Keratinocyte (primary cell): ENCODE results near the gene MRPL27. TPM values are rescaled to one million over a fixed set of nuclear protein-coding genes. Genes with fewer than 3 reads are reported as not detected.

Experiments used
- DNase-seq: peaks from one replicate; pipeline ENCODE4 v3.0.0-alpha.2; 2011; ENCODE audit warnings: low read depth, missing footprints, low spot score
- FAIRE-seq: peaks from 2 replicates; lab custom pipeline; 2011; peaks lifted over from hg19 to GRCh38; lab: Jason Lieb, UNC
- H2AFZ ChIP-seq: 2 replicates; pipeline ENCODE4 v1.6.0; 2012; ENCODE audit warnings: low read length, control low read depth, inconsistent platforms; ENCODE audit not compliant: control insufficient read depth
- H3K27ac ChIP-seq: 2 replicates; pipeline ENCODE4 v1.5.1; 2011; ENCODE audit warnings: low read length; ENCODE audit not compliant: control insufficient read depth, insufficient read depth
- H3K27me3 ChIP-seq: 3 replicates; pipeline ENCODE4 v1.6.0; 2011; ENCODE audit warnings: low read length; ENCODE audit not compliant: control insufficient read depth, insufficient read depth; ENCODE audit errors: extremely low read depth
- H3K36me3 ChIP-seq, 2 experiments: 2 replicates in 1 of 2; 3 replicates in 1 of 2; pipeline ENCODE4 v1.5.1; 2011; ENCODE audit warnings: low read length in 2 of 2, mild to moderate bottlenecking in 1 of 2; ENCODE audit not compliant: control insufficient read depth in 2 of 2, insufficient read depth in 2 of 2; ENCODE audit errors: extremely low read depth in 1 of 2
- H3K4me1 ChIP-seq: 3 replicates; pipeline ENCODE4 v1.5.1; 2011; ENCODE audit warnings: low read length; ENCODE audit not compliant: control insufficient read depth, insufficient read depth; ENCODE audit errors: extremely low read depth
- H3K4me2 ChIP-seq: 3 replicates; pipeline ENCODE4 v1.6.0; 2011; ENCODE audit warnings: low read depth, low read length; ENCODE audit not compliant: control insufficient read depth, insufficient read depth; ENCODE audit errors: extremely low read depth
- H3K4me3 ChIP-seq, 3 experiments: fragments of 200-600 bp in 1 of 3; sonication (generic) in 1 of 3; 2 replicates in 2 of 3; 3 replicates in 1 of 3; pipeline ENCODE4 v1.5.1; 2011 to 2016; ENCODE audit warnings: low read length in 3 of 3, mild to moderate bottlenecking in 3 of 3, control low read depth in 2 of 3, inconsistent platforms in 1 of 3, low read depth in 1 of 3, mixed read lengths in 1 of 3, mixed run types in 1 of 3, moderate library complexity in 1 of 3; ENCODE audit not compliant: control insufficient read depth in 2 of 3, insufficient read depth in 2 of 3; ENCODE audit errors: extremely low read depth in 1 of 3
- H3K79me2 ChIP-seq: 2 replicates; pipeline ENCODE4 v1.6.0; 2012; ENCODE audit warnings: low read length; ENCODE audit not compliant: control insufficient read depth, insufficient read depth
- H3K9ac ChIP-seq: 3 replicates; pipeline ENCODE4 v1.6.0; 2011; ENCODE audit warnings: low read length; ENCODE audit not compliant: control insufficient read depth, insufficient read depth; ENCODE audit errors: extremely low read depth
- H3K9me1 ChIP-seq: 3 replicates; pipeline ENCODE4 v1.6.0; 2011; ENCODE audit warnings: low read length; ENCODE audit not compliant: control insufficient read depth, insufficient read depth; ENCODE audit errors: extremely low read depth
- H3K9me3 ChIP-seq: 2 replicates; pipeline ENCODE4 v1.5.1; 2012; ENCODE audit warnings: low read depth, low read length; ENCODE audit not compliant: control insufficient read depth
- H4K20me1 ChIP-seq: 3 replicates; pipeline ENCODE4 v1.6.0; 2011; ENCODE audit warnings: low read length; ENCODE audit not compliant: control insufficient read depth, insufficient read depth; ENCODE audit errors: extremely low read depth
- EZH2 ChIP-seq: IDR thresholded peaks from one replicate; pipeline ENCODE4 v1.6.1; 2012; ENCODE audit warnings: inconsistent platforms, mild to moderate bottlenecking, low read length, moderate library complexity
- dilution Hi-C: fragments of 300-500 bp; cut with MboI; formaldehyde crosslinking; loops from one replicate; pipeline ENCODE4 v1.7.0; 2020; ENCODE audit warnings: low sequenced_read_pairs; ENCODE audit not compliant: extremely low pct_ligation_motif_present
- polyA plus RNA-seq, 5 experiments: library from polyadenylated mRNA; depleted of rRNA in 3 of 5; stranded (reverse) in 3 of 5; stranded (forward) in 1 of 5; unstranded in 1 of 5; fragments of >200 nt; gene quantifications; 1 replicate in 1 of 5; 2 replicates in 3 of 5; 3 replicates in 1 of 5; pipeline versions ENCODE4 v1.2.1 to v1.2.3, GENCODE V29; 2011 to 2012; ENCODE audit warnings: missing spikeins in 2 of 5, low read depth in 1 of 5, low replicate concordance in 1 of 5
- TF ChIP-seq, protein P1 (sequence below), 3 experiments: IDR thresholded peaks in 1 of 3; conservative IDR thresholded peaks in 1 of 3; optimal IDR thresholded peaks in 1 of 3; 2 replicates in 2 of 3; 3 replicates in 1 of 3; pipeline versions ENCODE3 to v1.5.1; 2011; ENCODE audit warnings: low read length in 3 of 3, mild to moderate bottlenecking in 3 of 3, moderate library complexity in 2 of 3, control low read depth in 1 of 3, inconsistent platforms in 1 of 3; ENCODE audit not compliant: insufficient read depth in 2 of 3; ENCODE audit errors: extremely low read depth in 1 of 3

Gene MRPL27
- polyA plus RNA-seq, 1 donor (not counting 4 experiments of a cell fraction or from before 2014, with no cell fraction given), result 123 TPM

GRCh38 chr17:50339381-50339780, 33.6 kb downstream of the MRPL27 start:
- no peaks in the 10 kb centered on the region for H3K9me3 ChIP-seq
- no peaks in the 10 kb centered on the region for H3K4me1 ChIP-seq
- H3K4me2 ChIP-seq, result no peak overlapping the region
- H2AFZ ChIP-seq, result no peak overlapping the region
- no peaks in the 10 kb centered on the region for H4K20me1 ChIP-seq
- no peak overlapping the region for H3K27ac ChIP-seq
- TF ChIP-seq EZH2, result no peak
- TF ChIP-seq, protein P1, sequence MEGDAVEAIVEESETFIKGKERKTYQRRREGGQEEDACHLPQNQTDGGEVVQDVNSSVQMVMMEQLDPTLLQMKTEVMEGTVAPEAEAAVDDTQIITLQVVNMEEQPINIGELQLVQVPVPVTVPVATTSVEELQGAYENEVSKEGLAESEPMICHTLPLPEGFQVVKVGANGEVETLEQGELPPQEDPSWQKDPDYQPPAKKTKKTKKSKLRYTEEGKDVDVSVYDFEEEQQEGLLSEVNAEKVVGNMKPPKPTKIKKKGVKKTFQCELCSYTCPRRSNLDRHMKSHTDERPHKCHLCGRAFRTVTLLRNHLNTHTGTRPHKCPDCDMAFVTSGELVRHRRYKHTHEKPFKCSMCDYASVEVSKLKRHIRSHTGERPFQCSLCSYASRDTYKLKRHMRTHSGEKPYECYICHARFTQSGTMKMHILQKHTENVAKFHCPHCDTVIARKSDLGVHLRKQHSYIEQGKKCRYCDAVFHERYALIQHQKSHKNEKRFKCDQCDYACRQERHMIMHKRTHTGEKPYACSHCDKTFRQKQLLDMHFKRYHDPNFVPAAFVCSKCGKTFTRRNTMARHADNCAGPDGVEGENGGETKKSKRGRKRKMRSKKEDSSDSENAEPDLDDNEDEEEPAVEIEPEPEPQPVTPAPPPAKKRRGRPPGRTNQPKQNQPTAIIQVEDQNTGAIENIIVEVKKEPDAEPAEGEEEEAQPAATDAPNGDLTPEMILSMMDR (optimal IDR thresholded peaks at IDR 0.05 in 1 of 3, IDR thresholded peaks at IDR 0.05 in 1 of 3, conservative IDR thresholded peaks at IDR 0.05 in 1 of 3; ENCODE audit: extremely low read depth in 1 of 3, insufficient read depth in 2 of 3, low read length in 3 of 3), result no peak
- no peaks in the 10 kb centered on the region for H3K79me2 ChIP-seq
- H3K27me3 ChIP-seq, result no peaks in the 10 kb centered on the region
- H3K36me3 ChIP-seq, result no peaks in the 10 kb centered on the region
- FAIRE-seq (no peak), DNase-seq (no peak)
- no peak overlapping the region for H3K9ac ChIP-seq
- no peaks in the 10 kb centered on the region for H3K9me1 ChIP-seq
- no peak overlapping the region for H3K4me3 ChIP-seq
- dilution Hi-C loops, result no loop called here

DNA sequence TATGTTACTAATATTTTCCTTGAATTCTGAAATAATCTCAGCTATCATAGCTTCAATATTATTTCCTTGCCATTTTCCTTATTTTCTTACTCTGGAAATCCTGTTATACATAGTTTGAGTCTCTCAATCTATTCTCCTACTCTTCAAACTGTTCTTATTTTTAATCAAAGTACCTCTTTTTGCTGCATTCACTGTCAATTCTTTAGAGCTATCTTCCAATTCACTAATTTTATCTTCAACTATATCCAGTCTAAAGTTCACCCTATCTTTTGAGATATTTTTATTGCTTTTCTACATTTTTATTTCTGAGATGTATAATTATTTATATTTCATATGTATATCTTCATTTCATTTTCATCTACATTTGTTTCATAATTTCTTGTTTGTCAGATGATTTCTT, 34.3 kb downstream of the MRPL27 start:
- dilution Hi-C loops, result no loop called here
- no peaks in the 10 kb centered on the region for H3K36me3 ChIP-seq
- H3K4me1 ChIP-seq, result no peaks in the 10 kb centered on the region
- no peak overlapping the region for H3K27ac ChIP-seq
- H3K79me2 ChIP-seq, result no peaks in the 10 kb centered on the region
- H4K20me1 ChIP-seq, result no peaks in the 10 kb centered on the region
- no peak overlapping the region for H3K4me2 ChIP-seq
- H3K9me3 ChIP-seq, result no peaks in the 10 kb centered on the region
- H3K4me3 ChIP-seq, result no peak overlapping the region
- H2AFZ ChIP-seq, result no peak overlapping the region
- H3K9me1 ChIP-seq, result no peaks in the 10 kb centered on the region
- no peak for FAIRE-seq
- TF ChIP-seq EZH2, result no peak
- TF ChIP-seq, protein P1 (optimal IDR thresholded peaks at IDR 0.05 in 1 of 3, IDR thresholded peaks at IDR 0.05 in 1 of 3, conservative IDR thresholded peaks at IDR 0.05 in 1 of 3; ENCODE audit: extremely low read depth in 1 of 3, insufficient read depth in 2 of 3, low read length in 3 of 3), result no peak
- no peaks in the 10 kb centered on the region for H3K27me3 ChIP-seq
- H3K9ac ChIP-seq, result no peak overlapping the region
- DNase-seq, result no peak
